ENCODE data around the gene LPA.
"Not testable (repeated sequence)": the region's sequence is repeated elsewhere in the genome, so short reads cannot be mapped to it uniquely, and the experiment has no call there.

Gene LPA

DNA sequence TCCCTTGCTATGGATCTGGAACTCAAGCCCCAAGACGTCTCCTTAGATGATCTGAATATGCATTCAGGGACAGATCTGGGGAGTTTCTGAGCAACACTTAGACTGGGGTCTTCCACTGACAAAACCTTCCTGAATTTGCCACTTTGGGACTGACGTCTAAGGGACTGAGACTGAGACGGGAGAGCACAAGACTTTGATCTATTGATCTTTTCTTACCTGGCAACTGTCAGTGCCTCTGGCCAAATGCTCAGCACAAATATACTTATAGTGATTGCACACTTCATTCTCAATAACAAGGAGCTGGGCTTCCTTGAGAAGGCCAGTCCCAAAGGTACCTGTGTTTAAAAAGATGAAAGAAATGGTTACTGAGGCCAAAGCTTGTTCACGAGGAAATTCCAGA is 131.8 kb downstream of the LPA start:
- TF ChIP-seq, protein P1, sequence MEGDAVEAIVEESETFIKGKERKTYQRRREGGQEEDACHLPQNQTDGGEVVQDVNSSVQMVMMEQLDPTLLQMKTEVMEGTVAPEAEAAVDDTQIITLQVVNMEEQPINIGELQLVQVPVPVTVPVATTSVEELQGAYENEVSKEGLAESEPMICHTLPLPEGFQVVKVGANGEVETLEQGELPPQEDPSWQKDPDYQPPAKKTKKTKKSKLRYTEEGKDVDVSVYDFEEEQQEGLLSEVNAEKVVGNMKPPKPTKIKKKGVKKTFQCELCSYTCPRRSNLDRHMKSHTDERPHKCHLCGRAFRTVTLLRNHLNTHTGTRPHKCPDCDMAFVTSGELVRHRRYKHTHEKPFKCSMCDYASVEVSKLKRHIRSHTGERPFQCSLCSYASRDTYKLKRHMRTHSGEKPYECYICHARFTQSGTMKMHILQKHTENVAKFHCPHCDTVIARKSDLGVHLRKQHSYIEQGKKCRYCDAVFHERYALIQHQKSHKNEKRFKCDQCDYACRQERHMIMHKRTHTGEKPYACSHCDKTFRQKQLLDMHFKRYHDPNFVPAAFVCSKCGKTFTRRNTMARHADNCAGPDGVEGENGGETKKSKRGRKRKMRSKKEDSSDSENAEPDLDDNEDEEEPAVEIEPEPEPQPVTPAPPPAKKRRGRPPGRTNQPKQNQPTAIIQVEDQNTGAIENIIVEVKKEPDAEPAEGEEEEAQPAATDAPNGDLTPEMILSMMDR (IDR thresholded peaks at IDR 0.05; ENCODE audit: low read depth, low read length), result no peak
- TF ChIP-seq MAX (IDR thresholded peaks at IDR 0.05; ENCODE audit: low read depth, low read length) (no peak), MYC (IDR thresholded peaks at IDR 0.05; ENCODE audit: low read depth, low read length) (no peak), POLR2A (IDR thresholded peaks at IDR 0.05; ENCODE audit: extremely low read depth, insufficient read length) (no peak)
- H3K4me3 ChIP-seq (ENCODE audit: low read depth, low read length), result no peak overlapping the region
- DNase-seq (ENCODE audit: low read depth), result no peak

- DNase-seq (ENCODE audit: low read depth), result no peak
- TF ChIP-seq POLR2A (IDR thresholded peaks at IDR 0.05; ENCODE audit: extremely low read depth, insufficient read length) (no peak), MYC (IDR thresholded peaks at IDR 0.05; ENCODE audit: low read depth, low read length) (no peak), MAX (IDR thresholded peaks at IDR 0.05; ENCODE audit: low read depth, low read length) (no peak)
- TF ChIP-seq, protein P1 (IDR thresholded peaks at IDR 0.05; ENCODE audit: low read depth, low read length), result no peak
- H3K4me3 ChIP-seq (ENCODE audit: low read depth, low read length), result no peak overlapping the region
These were observed 132.2 kb downstream of the LPA start for GRCh38 chr6:160531826-160532225.

DNA sequence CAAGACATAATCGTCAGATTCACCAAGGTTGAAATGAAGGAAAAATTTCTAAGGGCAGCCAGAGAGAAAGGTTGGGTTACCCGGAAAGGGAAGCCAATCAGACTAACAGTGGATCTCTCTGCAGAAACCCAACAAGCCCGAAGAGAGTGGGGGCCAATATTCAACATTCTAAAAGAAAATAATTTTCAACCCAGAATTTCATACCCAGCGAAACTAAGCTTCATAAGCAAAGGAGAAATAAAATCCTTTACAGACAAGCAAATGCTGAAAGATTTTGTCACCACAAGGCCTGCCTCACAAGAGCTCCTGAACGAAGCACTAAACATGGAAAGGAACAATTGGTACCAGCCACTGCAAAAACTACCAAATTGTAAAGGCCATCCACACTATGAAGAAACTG is 134.6 kb downstream of the LPA start:
- H3K4me3 ChIP-seq (ENCODE audit: low read depth, low read length); DNase-seq (ENCODE audit: low read depth): not testable (repeated sequence)

- DNase-seq (ENCODE audit: low read depth), result no peak
- no peak overlapping the region for H3K4me3 ChIP-seq (ENCODE audit: low read depth, low read length)
- TF ChIP-seq MAX (IDR thresholded peaks at IDR 0.05; ENCODE audit: low read depth, low read length), result no peak
- TF ChIP-seq POLR2A (IDR thresholded peaks at IDR 0.05; ENCODE audit: extremely low read depth, insufficient read length), result no peak
- TF ChIP-seq, protein P1 (IDR thresholded peaks at IDR 0.05; ENCODE audit: low read depth, low read length), result no peak
- TF ChIP-seq MYC (IDR thresholded peaks at IDR 0.05; ENCODE audit: low read depth, low read length), result no peak
These were observed 140.9 kb downstream of the LPA start for GRCh38 chr6:160523223-160523622.

- peak overlapping the region; percentile 36 for H3K4me3 ChIP-seq (ENCODE audit: low read depth, low read length)
- DNase-seq (ENCODE audit: low read depth), result peak; percentile 48
- TF ChIP-seq MYC (IDR thresholded peaks at IDR 0.05; ENCODE audit: low read depth, low read length), result no peak; the same call in none of the 2 replicates
- TF ChIP-seq MAX (IDR thresholded peaks at IDR 0.05; ENCODE audit: low read depth, low read length), result 0 out of 2 replicates have a peak, but pooled peaks have one; percentile 2
- TF ChIP-seq POLR2A (IDR thresholded peaks at IDR 0.05; ENCODE audit: extremely low read depth, insufficient read length), result peak; percentile 46
These were observed 143.8 kb downstream of the LPA start for GRCh38 chr6:160520043-160520904.

GRCh38 chr6:160519603-160520042 is 144.5 kb downstream of the LPA start:
- TF ChIP-seq POLR2A (IDR thresholded peaks at IDR 0.05; ENCODE audit: extremely low read depth, insufficient read length) (no peak), MAX (IDR thresholded peaks at IDR 0.05; ENCODE audit: low read depth, low read length) (no peak), MYC (IDR thresholded peaks at IDR 0.05; ENCODE audit: low read depth, low read length) (no peak)
- TF ChIP-seq, protein P1 (IDR thresholded peaks at IDR 0.05; ENCODE audit: low read depth, low read length), result peak; percentile 88
- DNase-seq (ENCODE audit: low read depth), result peak; percentile 65
- peak overlapping the region; percentile 36 for H3K4me3 ChIP-seq (ENCODE audit: low read depth, low read length)

All from NB4 (cell line).